Ishikawa (cell line): ENCODE data around the gene KLHL34.

Experiments used
- CEBPB ChIP-seq: IDR thresholded peaks from 2 replicates; pipeline ENCODE4 v1.6.1; 2012
- CREB1 ChIP-seq: IDR thresholded peaks from 2 replicates; pipeline ENCODE4 v1.6.1; 2012; ENCODE audit warnings: low read depth
- EGR1 ChIP-seq: IDR thresholded peaks from 2 replicates; pipeline ENCODE4 v1.6.1; 2012
- EP300 ChIP-seq: IDR thresholded peaks from 2 replicates; pipeline ENCODE4 v1.6.1; 2012; ENCODE audit warnings: borderline replicate concordance
- FOXM1 ChIP-seq: IDR thresholded peaks from 2 replicates; pipeline ENCODE4 v1.6.1; 2012; ENCODE audit warnings: low read depth, borderline replicate concordance
- NFIC ChIP-seq: IDR thresholded peaks from 2 replicates; pipeline ENCODE4 v1.6.1; 2012
- RAD21 ChIP-seq: IDR thresholded peaks from 2 replicates; pipeline ENCODE4 v1.6.1; 2012; ENCODE audit warnings: low read depth
- TAF1 ChIP-seq: IDR thresholded peaks from 2 replicates; pipeline ENCODE4 v1.6.1; 2012; ENCODE audit warnings: low read depth, mild to moderate bottlenecking
- TCF12 ChIP-seq: IDR thresholded peaks from 2 replicates; pipeline ENCODE4 v1.6.1; 2012; ENCODE audit warnings: low read depth
- TEAD4 ChIP-seq: IDR thresholded peaks from 2 replicates; pipeline ENCODE4 v1.6.1; 2012
- YY1 ChIP-seq: IDR thresholded peaks from 2 replicates; pipeline ENCODE4 v1.6.1; 2012; ENCODE audit warnings: low read depth
- ZBTB7A ChIP-seq: IDR thresholded peaks from 2 replicates; pipeline ENCODE4 v1.6.1; 2012; ENCODE audit warnings: low read depth
- TF ChIP-seq, protein P1 (sequence below): IDR thresholded peaks from 2 replicates; pipeline ENCODE4 v1.6.1; 2012
- TF ChIP-seq, protein P2 (sequence below): IDR thresholded peaks from 2 replicates; pipeline ENCODE4 v1.6.1; 2012
- TF ChIP-seq, protein P3 (sequence below): IDR thresholded peaks from 2 replicates; pipeline ENCODE4 v1.6.1; 2012; ENCODE audit warnings: low read depth, mild to moderate bottlenecking

Gene KLHL34

DNA sequence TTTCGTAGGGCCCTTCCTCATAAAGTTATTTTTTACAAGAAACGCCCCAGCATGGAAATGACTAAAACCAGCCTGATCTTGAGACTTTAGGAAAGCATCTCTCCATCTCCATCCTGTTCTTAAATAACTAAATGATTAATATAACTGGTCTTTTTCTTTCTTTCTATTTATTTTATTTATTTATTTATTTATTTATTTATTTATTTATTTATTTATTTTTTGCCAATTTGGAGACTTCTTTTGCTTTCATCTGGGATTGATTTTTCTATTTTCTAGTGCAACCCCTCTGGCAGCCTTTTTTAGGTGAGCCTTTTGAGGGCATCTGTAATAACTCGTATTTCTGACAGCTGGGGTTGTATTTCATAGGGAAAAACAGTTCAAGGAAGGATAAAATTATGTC, 1.2 kb upstream of the KLHL34 start:
- TF ChIP-seq, protein P1, sequence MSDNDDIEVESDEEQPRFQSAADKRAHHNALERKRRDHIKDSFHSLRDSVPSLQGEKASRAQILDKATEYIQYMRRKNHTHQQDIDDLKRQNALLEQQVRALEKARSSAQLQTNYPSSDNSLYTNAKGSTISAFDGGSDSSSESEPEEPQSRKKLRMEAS = no peak
- TF ChIP-seq FOXM1 (no peak), EGR1 (no peak), CREB1 (no peak), TEAD4 (no peak), EP300 (no peak), ZBTB7A (no peak), TAF1 (no peak)
- TF ChIP-seq, protein P2, sequence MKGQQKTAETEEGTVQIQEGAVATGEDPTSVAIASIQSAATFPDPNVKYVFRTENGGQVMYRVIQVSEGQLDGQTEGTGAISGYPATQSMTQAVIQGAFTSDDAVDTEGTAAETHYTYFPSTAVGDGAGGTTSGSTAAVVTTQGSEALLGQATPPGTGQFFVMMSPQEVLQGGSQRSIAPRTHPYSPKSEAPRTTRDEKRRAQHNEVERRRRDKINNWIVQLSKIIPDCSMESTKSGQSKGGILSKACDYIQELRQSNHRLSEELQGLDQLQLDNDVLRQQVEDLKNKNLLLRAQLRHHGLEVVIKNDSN = no peak

DNA sequence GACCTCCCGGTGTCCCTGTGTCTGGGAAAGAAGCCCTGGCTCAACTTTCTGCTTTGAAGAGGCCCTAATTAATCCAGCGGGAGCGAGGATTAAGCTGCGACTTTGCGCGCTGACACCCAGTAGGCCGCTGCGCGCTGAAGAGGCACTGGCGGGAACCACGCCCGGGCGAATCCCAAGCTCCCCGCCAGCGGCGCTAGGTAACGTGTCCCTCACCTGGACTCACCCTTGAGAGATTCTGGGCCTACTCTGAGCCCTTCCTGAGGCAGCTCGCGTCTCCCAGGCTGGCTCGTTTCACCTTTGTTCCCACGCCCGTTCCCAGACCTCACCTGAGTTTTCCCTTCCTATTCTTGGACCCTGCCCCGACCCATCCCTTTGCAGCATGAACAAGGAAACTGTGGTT, 616 bp upstream of the KLHL34 start:
- TF ChIP-seq EGR1 (no peak), YY1 (no peak), RAD21 (no peak), EP300 (no peak), TEAD4 (no peak), NFIC (no peak), CREB1 (no peak), TCF12 (no peak), FOXM1 (no peak), TAF1 (no peak)
- TF ChIP-seq, protein P1 = no peak
- TF ChIP-seq, protein P3, sequence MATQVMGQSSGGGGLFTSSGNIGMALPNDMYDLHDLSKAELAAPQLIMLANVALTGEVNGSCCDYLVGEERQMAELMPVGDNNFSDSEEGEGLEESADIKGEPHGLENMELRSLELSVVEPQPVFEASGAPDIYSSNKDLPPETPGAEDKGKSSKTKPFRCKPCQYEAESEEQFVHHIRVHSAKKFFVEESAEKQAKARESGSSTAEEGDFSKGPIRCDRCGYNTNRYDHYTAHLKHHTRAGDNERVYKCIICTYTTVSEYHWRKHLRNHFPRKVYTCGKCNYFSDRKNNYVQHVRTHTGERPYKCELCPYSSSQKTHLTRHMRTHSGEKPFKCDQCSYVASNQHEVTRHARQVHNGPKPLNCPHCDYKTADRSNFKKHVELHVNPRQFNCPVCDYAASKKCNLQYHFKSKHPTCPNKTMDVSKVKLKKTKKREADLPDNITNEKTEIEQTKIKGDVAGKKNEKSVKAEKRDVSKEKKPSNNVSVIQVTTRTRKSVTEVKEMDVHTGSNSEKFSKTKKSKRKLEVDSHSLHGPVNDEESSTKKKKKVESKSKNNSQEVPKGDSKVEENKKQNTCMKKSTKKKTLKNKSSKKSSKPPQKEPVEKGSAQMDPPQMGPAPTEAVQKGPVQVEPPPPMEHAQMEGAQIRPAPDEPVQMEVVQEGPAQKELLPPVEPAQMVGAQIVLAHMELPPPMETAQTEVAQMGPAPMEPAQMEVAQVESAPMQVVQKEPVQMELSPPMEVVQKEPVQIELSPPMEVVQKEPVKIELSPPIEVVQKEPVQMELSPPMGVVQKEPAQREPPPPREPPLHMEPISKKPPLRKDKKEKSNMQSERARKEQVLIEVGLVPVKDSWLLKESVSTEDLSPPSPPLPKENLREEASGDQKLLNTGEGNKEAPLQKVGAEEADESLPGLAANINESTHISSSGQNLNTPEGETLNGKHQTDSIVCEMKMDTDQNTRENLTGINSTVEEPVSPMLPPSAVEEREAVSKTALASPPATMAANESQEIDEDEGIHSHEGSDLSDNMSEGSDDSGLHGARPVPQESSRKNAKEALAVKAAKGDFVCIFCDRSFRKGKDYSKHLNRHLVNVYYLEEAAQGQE = no peak

DNA sequence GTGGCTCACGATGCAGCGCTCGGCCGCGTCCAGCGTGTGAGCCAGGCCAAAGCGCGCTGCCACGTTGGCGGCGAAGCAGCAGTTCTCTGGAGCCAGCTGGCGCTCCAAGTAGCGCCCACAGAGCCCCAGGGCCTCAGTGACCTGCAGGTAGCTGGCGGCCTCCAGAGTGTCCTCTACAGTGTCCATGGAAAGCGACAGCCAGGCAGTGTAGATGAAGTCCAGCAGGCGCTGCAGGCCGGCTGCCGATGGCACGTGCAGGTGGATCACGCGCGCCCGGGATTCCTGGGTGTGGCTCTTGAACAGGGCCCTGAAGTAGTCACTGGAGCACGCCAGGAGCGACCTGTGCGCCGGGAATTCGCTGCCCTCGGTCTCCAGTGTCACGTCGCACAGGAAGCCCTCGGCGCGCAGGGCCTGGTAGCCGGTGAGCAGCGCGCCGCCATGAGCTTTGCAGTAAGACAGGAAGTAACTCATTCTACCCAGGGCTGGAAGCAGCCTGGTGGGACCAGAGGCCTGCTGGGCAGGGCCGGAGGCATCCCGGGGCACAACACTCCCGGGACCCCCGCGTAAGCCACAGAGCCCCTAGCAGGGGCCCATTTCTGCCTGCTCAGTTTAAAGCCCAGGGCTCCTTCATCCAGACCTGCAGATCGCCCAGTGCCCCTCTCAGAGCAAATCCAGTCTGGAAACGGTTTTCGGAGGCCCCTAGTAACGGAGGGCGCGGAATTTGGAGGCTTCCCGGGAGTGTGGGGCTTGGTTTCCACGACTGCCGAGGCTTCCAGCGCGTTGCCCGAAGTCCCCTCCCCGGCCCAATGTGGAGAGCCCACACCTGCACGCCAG, 595 bp downstream of the KLHL34 start:
- TF ChIP-seq FOXM1 (no peak), RAD21 (no peak), YY1 (no peak), NFIC (no peak), TAF1 (no peak), ZBTB7A (no peak)
- TF ChIP-seq, protein P1 = no peak

DNA sequence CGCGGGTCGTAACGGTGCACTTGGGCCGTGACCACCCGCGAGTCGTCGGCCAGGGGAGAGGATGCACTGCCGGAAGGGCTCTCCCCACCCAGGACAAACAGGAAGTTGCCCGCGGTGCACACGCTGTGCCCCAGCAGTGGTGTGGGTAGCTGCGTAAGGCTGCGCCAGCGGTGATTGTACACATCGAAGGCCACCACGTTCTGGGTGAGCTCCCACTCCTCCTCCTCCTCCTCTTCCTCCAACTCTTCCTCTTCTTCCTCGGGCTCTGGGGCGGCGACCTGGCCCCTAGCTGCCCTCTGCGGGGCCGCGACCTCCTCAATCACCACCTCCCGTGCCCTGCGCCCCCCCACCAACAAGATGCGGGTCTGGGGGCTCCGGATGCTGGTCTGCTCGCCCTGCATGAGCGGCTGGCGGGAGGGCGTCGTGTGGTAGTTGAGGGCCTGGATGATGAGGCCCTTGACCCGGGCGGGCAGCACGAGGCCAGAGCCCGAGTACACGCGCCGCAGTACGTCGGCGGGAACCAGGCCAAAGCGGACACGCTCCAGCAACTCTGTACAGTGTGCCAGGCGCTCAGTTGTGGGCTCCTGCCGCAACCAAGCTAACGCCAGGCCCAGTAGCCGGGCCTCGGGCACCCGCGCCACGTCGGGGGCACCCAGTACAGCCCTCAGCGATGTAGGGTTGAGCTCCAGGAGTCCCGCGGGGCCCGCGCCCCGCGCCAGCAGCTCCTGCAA, 1.4 kb downstream of the KLHL34 start:
- no peak for TF ChIP-seq TEAD4
- TF ChIP-seq EGR1 = no peak
- no peak for TF ChIP-seq CREB1
- TF ChIP-seq TCF12 = no peak
- no peak for TF ChIP-seq ZBTB7A
- TF ChIP-seq EP300 = no peak
- TF ChIP-seq NFIC = no peak

DNA sequence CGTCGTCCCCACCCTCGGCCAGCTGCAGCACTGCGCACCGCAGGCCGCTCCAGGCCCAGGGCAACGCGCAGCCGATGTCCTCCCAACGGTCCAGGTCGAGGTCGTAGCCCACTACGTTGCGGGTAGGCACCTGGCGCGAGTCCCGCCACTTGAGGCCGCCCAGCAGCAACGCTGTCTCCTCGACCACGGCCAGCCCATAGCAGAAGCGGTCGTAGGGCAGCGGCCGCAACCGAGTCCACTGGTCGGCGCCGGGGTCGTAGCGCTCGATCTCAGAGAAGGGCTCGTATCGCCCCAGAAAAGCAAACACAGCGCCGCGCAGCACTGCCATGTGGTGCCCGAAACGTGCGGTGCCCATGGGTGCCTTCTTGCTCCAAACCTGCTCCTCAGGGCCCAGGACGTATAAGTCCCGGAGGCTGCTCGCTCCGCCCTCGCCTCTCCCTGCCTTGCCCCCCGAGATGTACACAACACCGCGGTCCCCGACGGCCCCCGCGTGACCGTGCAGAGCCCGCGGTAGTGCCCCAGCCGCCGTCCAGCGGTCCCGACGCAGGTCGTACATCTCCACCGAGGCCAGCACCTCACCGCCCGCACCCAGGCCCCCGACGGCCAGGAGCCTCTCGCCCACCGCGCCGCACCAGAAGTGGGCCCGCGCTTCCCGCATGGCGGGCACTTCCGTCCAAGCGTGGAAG, 2.1 kb downstream of the KLHL34 start:
- TF ChIP-seq EGR1 (no peak), RAD21 (no peak), EP300 (no peak)

DNA sequence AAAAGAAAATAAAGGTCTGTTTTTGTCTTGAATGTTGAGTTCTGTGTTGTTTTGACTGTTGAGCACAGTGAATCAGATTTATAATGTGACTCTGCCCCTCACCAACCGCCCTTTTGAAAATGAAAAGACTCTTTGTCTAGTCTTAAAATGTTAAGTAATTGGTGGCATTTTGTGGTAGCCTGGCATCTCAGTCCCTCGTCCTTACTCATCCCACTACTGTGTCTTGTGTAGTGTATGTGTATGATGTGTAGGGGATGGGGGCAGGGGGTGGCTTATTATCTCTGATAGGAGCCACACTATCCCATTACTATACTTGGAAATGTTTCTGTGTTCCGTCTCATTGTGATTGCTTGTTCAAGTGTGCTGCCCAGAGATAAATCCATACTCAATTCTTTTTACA, 12.2 kb downstream of the KLHL34 start:
- TF ChIP-seq TAF1 = no peak

DNA sequence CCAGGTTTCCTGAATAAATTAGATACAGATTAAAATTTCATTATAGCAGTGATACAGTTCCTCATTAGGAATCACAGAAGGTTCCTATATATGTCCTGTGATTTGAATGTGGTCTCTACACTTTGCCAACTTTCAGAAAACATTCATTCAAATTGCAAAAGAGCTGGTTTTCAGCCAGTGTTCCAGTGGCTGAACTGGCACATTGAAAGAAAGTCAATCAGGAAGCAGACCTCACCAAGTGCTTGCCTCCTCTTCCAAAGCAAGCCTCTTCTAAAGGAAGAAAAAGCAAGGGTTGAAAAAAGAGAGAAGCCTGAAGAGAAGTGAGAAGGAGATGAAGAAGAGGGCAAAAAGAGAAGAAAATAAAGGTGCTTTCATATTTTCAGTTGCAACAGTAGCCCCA, 12.7 kb downstream of the KLHL34 start:
- TF ChIP-seq EP300 (no peak), TEAD4 (no peak), NFIC (no peak), FOXM1 (no peak), EGR1 (no peak), TCF12 (no peak), RAD21 (no peak), ZBTB7A (no peak), YY1 (no peak), CEBPB (no peak), TAF1 (no peak), CREB1 (no peak)
- TF ChIP-seq, protein P1 = no peak
- TF ChIP-seq, protein P3 = no peak
- TF ChIP-seq, protein P2 = no peak
